Measurements from ENCODE around the gene FN3K.
A peak's percentile ranks its signal among the peaks of the same experiment; 100 is the strongest.

The FN3K gene

GRCh38 chr17:82703935-82704865 lies 31.2 kb upstream of the FN3K start:
- no peak for DNase-seq

- DNase-seq: no peak
Measured at GRCh38 chr17:82704886-82705285, 30.5 kb upstream of the FN3K start.

- no peak for DNase-seq
Measured at GRCh38 chr17:82705756-82706155, 29.7 kb upstream of the FN3K start.

- DNase-seq: no peak
Measured at GRCh38 chr17:82709024-82709675, 26.3 kb upstream of the FN3K start.

- DNase-seq: no peak
Measured at GRCh38 chr17:82709676-82710498, 25.5 kb upstream of the FN3K start.

GRCh38 chr17:82710499-82711232 lies 24.7 kb upstream of the FN3K start:
- no peak for DNase-seq

- no peak for DNase-seq
Measured at GRCh38 chr17:82713071-82713723, 22.2 kb upstream of the FN3K start.

GRCh38 chr17:82716203-82717010 lies 19.0 kb upstream of the FN3K start, which contains the start of gene FN3KRP:
FN3KRP (plus strand) TSS chr17:82716706; CDS start chr17:82716756, 50 bp downstream.
- DNase-seq: peak; percentile 51 to 82

GRCh38 chr17:82718986-82719685 lies 16.3 kb upstream of the FN3K start:
- DNase-seq: no peak

- no peak for DNase-seq
Measured at GRCh38 chr17:82720204-82720603, 15.2 kb upstream of the FN3K start.

- DNase-seq: no peak
Measured at GRCh38 chr17:82722341-82723013, 12.9 kb upstream of the FN3K start.

GRCh38 chr17:82723169-82723807 lies 12.1 kb upstream of the FN3K start:
- no peak for DNase-seq

GRCh38 chr17:82726427-82726826 lies 9.0 kb upstream of the FN3K start:
- DNase-seq: no peak

- DNase-seq: no peak
Measured at GRCh38 chr17:82729479-82730260, 5.7 kb upstream of the FN3K start.

GRCh38 chr17:82732118-82732743 lies 3.2 kb upstream of the FN3K start:
- DNase-seq: no peak

- DNase-seq: no peak
Measured at GRCh38 chr17:82736511-82737185, 1.2 kb downstream of the FN3K start.
